Stomach (tissue), 4 donors: ENCODE results near the gene GPR42.

Experiments
- CTCF ChIP-seq, 7 experiments: fragments of 450-650 bp in 4 of 7; fragments of 200-600 bp in 3 of 7; sonication (generic) in 3 of 7; IDR thresholded peaks; one replicate each; pipeline ENCODE4 v1.5.1; 2016 to 2019; ENCODE audit warnings: antibody characterized with exemption in 7 of 7, control low read depth in 2 of 7, mild to moderate bottlenecking in 1 of 7
- POLR2A ChIP-seq, 4 donors: fragments of 450-650 bp; IDR thresholded peaks; one replicate each; pipeline ENCODE4 v1.6.1; 2016; ENCODE audit warnings: antibody characterized with exemption in 4 of 4, control low read depth in 2 of 4, mild to moderate bottlenecking in 1 of 4, moderate library complexity in 1 of 4

GRCh38 chr19:35379992-35380391 lies 9.1 kb downstream of the GPR42 start:
- no peak for TF ChIP-seq CTCF (IDR thresholded peaks at IDR 0.05)
- no peak for TF ChIP-seq POLR2A (IDR thresholded peaks at IDR 0.05)
